Smooth muscle cell (in vitro differentiated cells): Measurements from ENCODE around the gene GLIS1. TPM values are rescaled to one million over a fixed set of nuclear protein-coding genes. Genes with fewer than 3 reads are reported as not detected.

ENCODE experiments used
- DNase-seq: peaks from one replicate; lab custom pipeline; 2025; ENCODE audit not compliant: unreplicated experiment; lab: John Stamatoyannopoulos, UW
- H2AFZ ChIP-seq: fragments of 200-600 bp; sonication (generic); 2 replicates; pipeline ENCODE4 v1.6.0; 2016; ENCODE audit warnings: antibody characterized with exemption, low read depth, mild to moderate bottlenecking
- H3F3A ChIP-seq: fragments of 200-600 bp; sonication (generic); 2 replicates; pipeline ENCODE4 v1.6.0; 2017; ENCODE audit warnings: antibody characterized with exemption, low read depth
- H3K27ac ChIP-seq: fragments of 200-600 bp; sonication (generic); 2 replicates; pipeline ENCODE4 v1.5.1; 2016; ENCODE audit warnings: low read depth, mild to moderate bottlenecking
- H3K27me3 ChIP-seq: fragments of 200-600 bp; sonication (generic); 2 replicates; pipeline ENCODE4 v1.6.1; 2016; ENCODE audit warnings: low read depth, mild to moderate bottlenecking
- H3K36me3 ChIP-seq: fragments of 200-600 bp; sonication (generic); 2 replicates; pipeline ENCODE4 v1.5.1; 2016; ENCODE audit warnings: low read depth
- H3K4me1 ChIP-seq: fragments of 200-600 bp; sonication (generic); 2 replicates; pipeline ENCODE4 v1.5.1; 2016; ENCODE audit warnings: low read depth
- H3K4me2 ChIP-seq: fragments of 200-600 bp; sonication (generic); 2 replicates; pipeline ENCODE4 v1.6.0; 2016; ENCODE audit warnings: mild to moderate bottlenecking
- H3K4me3 ChIP-seq: fragments of 200-600 bp; sonication (generic); 2 replicates; pipeline ENCODE4 v1.5.1; 2016; ENCODE audit warnings: mild to moderate bottlenecking
- H3K79me2 ChIP-seq: fragments of 200-600 bp; sonication (generic); 2 replicates; pipeline ENCODE4 v1.6.0; 2016; ENCODE audit warnings: low read depth, mild to moderate bottlenecking
- H3K9ac ChIP-seq: fragments of 200-600 bp; sonication (generic); 2 replicates; pipeline ENCODE4 v1.6.0; 2016; ENCODE audit warnings: low read depth
- H3K9me3 ChIP-seq: fragments of 200-600 bp; sonication (generic); replicated peaks from 2 replicates; pipeline ENCODE4 v1.5.1; 2016; ENCODE audit warnings: low read depth
- H4K20me1 ChIP-seq: fragments of 200-600 bp; sonication (generic); 2 replicates; pipeline ENCODE4 v1.6.0; 2016; ENCODE audit warnings: low read depth
- CTCF ChIP-seq: fragments of 200-600 bp; sonication (generic); IDR thresholded peaks from 2 replicates; pipeline ENCODE4 v1.5.1; 2017; ENCODE audit warnings: borderline replicate concordance, mild to moderate bottlenecking, antibody characterized with exemption; ENCODE audit not compliant: insufficient read depth, poor library complexity, severe bottlenecking
- WGBS: methylation state at CpG from one replicate; pipeline ENCODE4 v1.1.7; 2016; ENCODE audit warnings: low lambda C conversion rate; 5-methylcytosine and 5-hydroxymethylcytosine counted together
- polyA plus RNA-seq: library from polyadenylated mRNA; unstranded; fragments of >200 nt; fragmentation: Nextera tagmentation; extraction: Ambion mirVana; gene quantifications from 2 replicates; pipeline ENCODE4 v1.2.1, GENCODE V29; 2016
- total RNA-seq: library from RNA; depleted of rRNA; stranded (reverse); fragments of >200 nt; gene quantifications from 2 replicates; pipeline ENCODE4 v1.2.3, GENCODE V29; 2014

The GLIS1 gene
- total and polyA plus RNA-seq, 2 experiments from 2014 or later: 0.36 to 4.9 TPM

DNA sequence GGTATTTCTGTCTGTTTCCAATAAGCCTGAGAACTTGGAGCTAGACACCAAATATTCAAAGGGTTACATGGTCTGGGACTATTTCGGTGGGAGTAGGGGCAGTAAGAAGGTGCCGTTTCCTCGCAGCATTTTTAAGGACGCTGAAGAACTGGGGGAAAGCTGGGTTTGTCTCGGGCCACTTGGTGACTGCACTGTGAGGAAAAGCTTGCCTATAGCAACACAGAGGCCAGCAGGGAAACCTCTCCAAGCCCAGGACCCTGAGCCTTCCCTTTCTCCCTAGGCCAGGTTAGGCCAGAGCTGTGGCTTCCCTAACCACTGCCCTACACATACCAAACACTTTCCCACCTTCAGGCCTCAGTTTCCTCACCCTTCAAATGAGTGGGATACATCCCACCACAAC lies 3.3 kb downstream of the GLIS1 start:
- Histone ChIP-seq H3K4me3 (no peak overlapping the region), H3F3A (peaks cover 24% of the 10 kb centered on the region), H3K79me2 (no peaks in the 10 kb centered on the region), H3K4me2 (peak overlapping the region; percentile 69), H4K20me1 (no peaks in the 10 kb centered on the region), H3K9ac (peak overlapping the region; percentile 54), H3K9me3 (no peaks in the 10 kb centered on the region), H3K27ac (peak overlapping the region; percentile 98), H3K36me3 (no peaks in the 10 kb centered on the region), H3K4me1 (peaks cover 33% of the 10 kb centered on the region), H2AFZ (no peak overlapping the region), H3K27me3 (peaks cover 12% of the 10 kb centered on the region)
- 89% methylated on average over 5 of the region's 5 CpGs for WGBS
- TF ChIP-seq CTCF: no peak
- DNase-seq: no peak

DNA sequence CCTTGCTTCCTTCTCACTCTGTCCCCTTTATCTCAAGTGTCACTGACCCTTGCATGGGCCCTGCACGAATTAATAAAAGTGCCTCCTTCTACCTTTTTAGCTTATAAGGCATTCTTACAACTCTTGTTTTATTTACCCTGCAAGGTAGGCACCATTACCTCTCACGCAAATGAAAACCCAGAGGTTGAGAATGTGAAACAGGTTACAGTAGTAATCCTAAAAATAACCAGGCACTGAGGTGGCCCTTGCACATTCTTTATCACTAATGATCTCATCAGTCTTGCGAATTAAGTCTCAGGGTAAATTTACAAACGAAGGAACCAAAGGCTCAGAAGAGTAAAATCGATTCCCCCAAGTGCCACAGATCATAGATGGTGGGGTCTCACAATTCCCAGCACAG lies 3.7 kb downstream of the GLIS1 start:
- DNase-seq: no peak
- H3K4me1 ChIP-seq: peaks cover 33% of the 10 kb centered on the region

GRCh38 chr1:53734650-53735211 lies 4.2 kb downstream of the GLIS1 start:
- no peak overlapping the region for H2AFZ ChIP-seq
- H3K36me3 ChIP-seq: no peaks in the 10 kb centered on the region
- H3K9me3 ChIP-seq: no peaks in the 10 kb centered on the region
- H3K9ac ChIP-seq: peak overlapping the region; percentile 90
- H3K4me3 ChIP-seq: no peak overlapping the region
- H3K79me2 ChIP-seq: no peaks in the 10 kb centered on the region
- WGBS: 45% methylated on average over 10 of the region's 10 CpGs
- peak overlapping the region; percentile 54 for H3K4me2 ChIP-seq
- peaks cover 34% of the 10 kb centered on the region for H3K4me1 ChIP-seq
- no peak for DNase-seq
- TF ChIP-seq CTCF: no peak
- peak overlapping the region; percentile 98 for H3K27ac ChIP-seq
- no peaks in the 10 kb centered on the region for H4K20me1 ChIP-seq
- H3K27me3 ChIP-seq: peaks cover 12% of the 10 kb centered on the region
- peaks cover 20% of the 10 kb centered on the region for H3F3A ChIP-seq

More for the DNA sequence above, 3.7 kb downstream of the GLIS1 start:
- peak overlapping the region; percentile 54 for H3K4me2 ChIP-seq
- no peak overlapping the region for H2AFZ ChIP-seq
- 57% methylated on average over 5 of the region's 5 CpGs for WGBS
- H3F3A ChIP-seq: peaks cover 20% of the 10 kb centered on the region
- no peak for TF ChIP-seq CTCF
- no peak overlapping the region for H3K4me3 ChIP-seq
- peaks cover 12% of the 10 kb centered on the region for H3K27me3 ChIP-seq
- H3K79me2 ChIP-seq: no peaks in the 10 kb centered on the region
- peak overlapping the region; percentile 90 for H3K9ac ChIP-seq
- peak overlapping the region; percentile 98 for H3K27ac ChIP-seq
- no peaks in the 10 kb centered on the region for H3K9me3 ChIP-seq
- H4K20me1 ChIP-seq: no peaks in the 10 kb centered on the region
- H3K36me3 ChIP-seq: no peaks in the 10 kb centered on the region
